Prostate gland (tissue), 2 donors: Measurements from ENCODE around the gene SEC31B. TPM values are rescaled to one million over a fixed set of nuclear protein-coding genes. Genes with fewer than 3 reads are reported as not detected.

ENCODE experiments used
- DNase-seq: peaks from one replicate; pipeline ENCODE4 v3.0.0-alpha.2; 2019; ENCODE audit warnings: low spot score
- H3K27ac ChIP-seq, 2 donors: fragments of 200-600 bp; sonication (generic); 2 replicates each; pipeline ENCODE4 v1.5.1; 2017 to 2019
- H3K27me3 ChIP-seq: fragments of 200-600 bp; sonication (generic); replicated peaks from 2 replicates; pipeline ENCODE4 v1.5.1; 2019; ENCODE audit not compliant: insufficient read depth
- H3K36me3 ChIP-seq, 2 donors: fragments of 200-600 bp; sonication (generic); 1 replicate in 1 of 2; 2 replicates in 1 of 2; pipeline versions ENCODE4 v1.5.1 to v1.8.1; 2017 to 2019
- H3K4me1 ChIP-seq: fragments of 200-600 bp; sonication (generic); replicated peaks from 2 replicates; pipeline ENCODE4 v1.5.1; 2019
- H3K4me3 ChIP-seq, 2 donors: fragments of 200-600 bp; sonication (generic); 2 replicates each; pipeline ENCODE4 v1.5.1; 2017 to 2019
- H3K9me3 ChIP-seq: fragments of 200-600 bp; sonication (generic); 2 replicates; pipeline ENCODE4 v1.5.1; 2017
- CTCF ChIP-seq, 4 experiments: fragments of 200-600 bp in 2 of 4; fragments of 450-650 bp in 2 of 4; sonication (generic) in 2 of 4; IDR thresholded peaks; 1 replicate in 3 of 4; 2 replicates in 1 of 4; pipeline ENCODE4 v1.5.1; 2016 to 2019; ENCODE audit warnings: antibody characterized with exemption in 4 of 4, mild to moderate bottlenecking in 2 of 4, moderate library complexity in 2 of 4
- POLR2A ChIP-seq: fragments of 450-650 bp; IDR thresholded peaks from one replicate; pipeline ENCODE4 v1.6.1; 2016; ENCODE audit warnings: antibody characterized with exemption, mild to moderate bottlenecking
- POLR2AphosphoS5 ChIP-seq: sonication (generic); formaldehyde crosslinking; IDR thresholded peaks from one replicate; pipeline ENCODE4 v1.6.1; 2017; ENCODE audit warnings: antibody characterized with exemption
- WGBS: methylation state at CpG from one replicate; pipeline ENCODE4 v1.1.5; 2018; 5-methylcytosine and 5-hydroxymethylcytosine counted together
- intact Hi-C: fragments of 100-400 bp; cut with DNase I; formaldehyde crosslinking; loops from one replicate; pipeline ENCODE4 v1.14.2; 2022
- total RNA-seq, 2 donors: library from RNA; depleted of rRNA; stranded (reverse); fragments of >200 nt; gene quantifications; one replicate each; pipeline ENCODE4 v1.1.0, GENCODE V29; 2016

SEC31B gene
- total RNA-seq, 2 donors from 2014 or later: 10.5 to 17.3 TPM

GRCh38 chr10:100482181-100482833 lies 37.4 kb downstream of the SEC31B start:
- H3K4me1 ChIP-seq: peaks cover 3% of the 10 kb centered on the region
- intact Hi-C loops: no loop called here
- DNase-seq: peak; percentile 66
- H3K27me3 ChIP-seq: no peaks in the 10 kb centered on the region
- WGBS: under 1% methylated on average over 54 of the region's 59 CpGs
- H3K27ac ChIP-seq: peak overlapping the region in 1 of 2 donors; percentile 32
- H3K36me3 ChIP-seq: no peaks in the 10 kb centered on the region
- TF ChIP-seq CTCF (IDR thresholded peaks at IDR 0.05): peak; percentile 58 to 72 (median 65)
- TF ChIP-seq POLR2A: no peak
- TF ChIP-seq POLR2AphosphoS5: peak; percentile 25
- peak overlapping the region; percentile 38 to 41 for H3K4me3 ChIP-seq
- H3K9me3 ChIP-seq: no peaks in the 10 kb centered on the region

- peak; percentile 86 for DNase-seq
- TF ChIP-seq CTCF (IDR thresholded peaks at IDR 0.05): no peak
- TF ChIP-seq POLR2AphosphoS5: peak; percentile 47
- no peak for TF ChIP-seq POLR2A
- H3K36me3 ChIP-seq: no peaks in the 10 kb centered on the region
- H3K4me1 ChIP-seq: peaks cover 3% of the 10 kb centered on the region
- WGBS: 1% methylated on average over 19 of the region's 19 CpGs
- no peaks in the 10 kb centered on the region for H3K27me3 ChIP-seq
- peak overlapping the region; percentile 38 to 41 for H3K4me3 ChIP-seq
- no peak overlapping the region for H3K27ac ChIP-seq
- intact Hi-C loops: no loop called here
- no peaks in the 10 kb centered on the region for H3K9me3 ChIP-seq
Observed at GRCh38 chr10:100481462-100482081, 38.1 kb downstream of the SEC31B start.

GRCh38 chr10:100480002-100480401 lies 39.7 kb downstream of the SEC31B start:
- Histone ChIP-seq H3K9me3 (no peaks in the 10 kb centered on the region), H3K27me3 (no peaks in the 10 kb centered on the region), H3K27ac (no peak overlapping the region), H3K36me3 (no peaks in the 10 kb centered on the region), H3K4me3 (no peak overlapping the region), H3K4me1 (peaks cover 3% of the 10 kb centered on the region)
- TF ChIP-seq POLR2A: no peak
- TF ChIP-seq CTCF (IDR thresholded peaks at IDR 0.05): no peak
- intact Hi-C loops: no loop called here
- 80% methylated on average over 2 of the region's 2 CpGs for WGBS
- DNase-seq: no peak

- no peaks in the 10 kb centered on the region for H3K36me3 ChIP-seq
- no peak for TF ChIP-seq POLR2AphosphoS5
- TF ChIP-seq CTCF (IDR thresholded peaks at IDR 0.05): no peak
- no peak for TF ChIP-seq POLR2A
- WGBS: 13% methylated on average over 4 of the region's 4 CpGs
- H3K4me1 ChIP-seq: peaks cover 3% of the 10 kb centered on the region
- DNase-seq: no peak
- H3K4me3 ChIP-seq: no peak overlapping the region
- H3K27ac ChIP-seq: no peak overlapping the region
- no peaks in the 10 kb centered on the region for H3K27me3 ChIP-seq
- intact Hi-C loops: no loop called here
- no peaks in the 10 kb centered on the region for H3K9me3 ChIP-seq
Observed at GRCh38 chr10:100479037-100479436, 40.6 kb downstream of the SEC31B start.

GRCh38 chr10:100477970-100478369 lies 41.7 kb downstream of the SEC31B start:
- H3K27me3 ChIP-seq: no peaks in the 10 kb centered on the region
- TF ChIP-seq POLR2A (no peak), CTCF (IDR thresholded peaks at IDR 0.05) (no peak), POLR2AphosphoS5 (no peak)
- peaks cover 3% of the 10 kb centered on the region for H3K4me1 ChIP-seq
- no peak overlapping the region for H3K27ac ChIP-seq
- intact Hi-C loops: no loop called here
- no peak overlapping the region for H3K4me3 ChIP-seq
- 33% methylated on average over 5 of the region's 5 CpGs for WGBS
- DNase-seq: no peak
- H3K36me3 ChIP-seq: no peaks in the 10 kb centered on the region
- no peaks in the 10 kb centered on the region for H3K9me3 ChIP-seq
